Prostate gland (tissue), 2 donors: ENCODE results near the gene PFKFB3.

Experiments
- POLR2A ChIP-seq: fragments of 450-650 bp; IDR thresholded peaks from one replicate; pipeline ENCODE4 v1.6.1; 2016; ENCODE audit warnings: antibody characterized with exemption, mild to moderate bottlenecking
- POLR2AphosphoS5 ChIP-seq: sonication (generic); formaldehyde crosslinking; IDR thresholded peaks from one replicate; pipeline ENCODE4 v1.6.1; 2017; ENCODE audit warnings: antibody characterized with exemption
- TF ChIP-seq, protein P1 (sequence below), 4 experiments: fragments of 200-600 bp in 2 of 4; fragments of 450-650 bp in 2 of 4; sonication (generic) in 2 of 4; IDR thresholded peaks; 1 replicate in 3 of 4; 2 replicates in 1 of 4; pipeline ENCODE4 v1.5.1; 2016 to 2019; ENCODE audit warnings: antibody characterized with exemption in 4 of 4, mild to moderate bottlenecking in 2 of 4, moderate library complexity in 2 of 4

DNA sequence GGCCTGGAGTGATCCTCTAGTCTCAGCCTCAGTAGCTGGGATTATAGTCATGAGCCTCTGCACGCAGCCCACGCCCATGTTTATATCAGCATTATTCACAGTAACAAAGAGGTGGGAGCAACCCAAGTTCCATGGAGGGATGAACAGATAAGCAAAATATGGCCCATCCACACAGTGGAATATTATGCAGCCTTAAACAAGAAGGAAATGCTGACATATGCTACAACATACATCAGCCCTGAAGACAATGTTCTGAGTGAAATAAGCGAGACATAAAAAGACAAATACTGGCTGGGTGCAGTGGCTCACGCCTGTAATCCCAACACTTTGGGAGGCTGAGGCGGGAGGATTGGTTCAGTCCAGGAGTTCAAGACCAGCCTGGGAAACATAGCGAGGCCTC is 21.5 kb upstream of the PFKFB3 start:
- TF ChIP-seq POLR2AphosphoS5 (no peak), POLR2A (no peak)
- TF ChIP-seq, protein P1, sequence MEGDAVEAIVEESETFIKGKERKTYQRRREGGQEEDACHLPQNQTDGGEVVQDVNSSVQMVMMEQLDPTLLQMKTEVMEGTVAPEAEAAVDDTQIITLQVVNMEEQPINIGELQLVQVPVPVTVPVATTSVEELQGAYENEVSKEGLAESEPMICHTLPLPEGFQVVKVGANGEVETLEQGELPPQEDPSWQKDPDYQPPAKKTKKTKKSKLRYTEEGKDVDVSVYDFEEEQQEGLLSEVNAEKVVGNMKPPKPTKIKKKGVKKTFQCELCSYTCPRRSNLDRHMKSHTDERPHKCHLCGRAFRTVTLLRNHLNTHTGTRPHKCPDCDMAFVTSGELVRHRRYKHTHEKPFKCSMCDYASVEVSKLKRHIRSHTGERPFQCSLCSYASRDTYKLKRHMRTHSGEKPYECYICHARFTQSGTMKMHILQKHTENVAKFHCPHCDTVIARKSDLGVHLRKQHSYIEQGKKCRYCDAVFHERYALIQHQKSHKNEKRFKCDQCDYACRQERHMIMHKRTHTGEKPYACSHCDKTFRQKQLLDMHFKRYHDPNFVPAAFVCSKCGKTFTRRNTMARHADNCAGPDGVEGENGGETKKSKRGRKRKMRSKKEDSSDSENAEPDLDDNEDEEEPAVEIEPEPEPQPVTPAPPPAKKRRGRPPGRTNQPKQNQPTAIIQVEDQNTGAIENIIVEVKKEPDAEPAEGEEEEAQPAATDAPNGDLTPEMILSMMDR (IDR thresholded peaks at IDR 0.05) = no peak
